CD4-positive, alpha-beta T cell treated with Interferon alpha-2 for 1 hour (primary cell): ENCODE data around the gene PIK3CB.
A peak's percentile ranks its signal among the peaks of the same experiment; 100 is the strongest.
"Not testable (repeated sequence)": the region's sequence is repeated elsewhere in the genome, so short reads cannot be mapped to it uniquely, and the experiment has no call there.

Experiments used
- DNase-seq, 2 donors: peaks; one replicate each; pipeline ENCODE4 v3.0.0-alpha.2; 2020 to 2022

The PIK3CB gene

GRCh38 chr3:138726946-138727730 is 107.6 kb downstream of the PIK3CB start:
- DNase-seq = no peak

GRCh38 chr3:138726042-138726441 is 108.7 kb downstream of the PIK3CB start:
- DNase-seq = not testable (repeated sequence)

- DNase-seq = no peak
Measured at GRCh38 chr3:138725116-138725515, 109.6 kb downstream of the PIK3CB start.

GRCh38 chr3:138724443-138724842 is 110.3 kb downstream of the PIK3CB start:
- no peak for DNase-seq

GRCh38 chr3:138718849-138719248 is 115.9 kb downstream of the PIK3CB start:
- DNase-seq = no peak

GRCh38 chr3:138717348-138717747 is 117.4 kb downstream of the PIK3CB start:
- no peak for DNase-seq

- no peak for DNase-seq
Measured at GRCh38 chr3:138712086-138712485, 122.6 kb downstream of the PIK3CB start.

- DNase-seq = no peak
Measured at GRCh38 chr3:138705675-138706074, 129.1 kb downstream of the PIK3CB start.

GRCh38 chr3:138696666-138697370 is 137.9 kb downstream of the PIK3CB start:
- DNase-seq = no peak

GRCh38 chr3:138694287-138695007 is 140.3 kb downstream of the PIK3CB start:
- no peak for DNase-seq

- no peak for DNase-seq
Measured at GRCh38 chr3:138692152-138692551, 142.6 kb downstream of the PIK3CB start.

- no peak for DNase-seq
Measured at GRCh38 chr3:138691351-138691750, 143.4 kb downstream of the PIK3CB start.

- DNase-seq = no peak
Measured at GRCh38 chr3:138690036-138690435, 144.7 kb downstream of the PIK3CB start.

GRCh38 chr3:138688871-138689299 is 145.8 kb downstream of the PIK3CB start:
- peak in 1 of 2 donors; percentile 9 for DNase-seq

GRCh38 chr3:138687236-138687635 is 147.5 kb downstream of the PIK3CB start:
- DNase-seq = no peak

GRCh38 chr3:138686771-138687221 is 147.9 kb downstream of the PIK3CB start:
- peak in 1 of 2 donors; percentile 12 for DNase-seq

- DNase-seq = no peak
Measured at GRCh38 chr3:138684396-138684795, 150.3 kb downstream of the PIK3CB start.

GRCh38 chr3:138682648-138683047 is 152.1 kb downstream of the PIK3CB start:
- no peak for DNase-seq

GRCh38 chr3:138681463-138682220 is 153.1 kb downstream of the PIK3CB start:
- no peak for DNase-seq

GRCh38 chr3:138680974-138681373 is 153.8 kb downstream of the PIK3CB start:
- DNase-seq = not testable (repeated sequence)

- DNase-seq = no peak
Measured at GRCh38 chr3:138678874-138679392, 155.8 kb downstream of the PIK3CB start.

GRCh38 chr3:138678086-138678485 is 156.6 kb downstream of the PIK3CB start:
- no peak for DNase-seq
